K562 (cell line): ENCODE data around the gene PRDX3. TPM values are rescaled to one million over a fixed set of nuclear protein-coding genes. Genes with fewer than 3 reads are reported as not detected.

Experiments used
- ATAC-seq: fragments of 200-7000 bp; cut with Tn5 transposase; 3 replicates; pipeline ENCODE4 v1.9.1; 2020; ENCODE audit warnings: moderate library complexity
- BruUV-seq: library from RNA; stranded (reverse); fragments of 400-500 nt; replicated peaks from 2 replicates; lab custom pipeline; 2021; lab: Mats Ljungman, UMichigan
- CTCF ChIA-PET: fragments of 300-600 bp; formaldehyde crosslinking; extraction: SDS; loops from one replicate; lab custom pipeline; 2021; ENCODE audit warnings: low intra/inter-chr PET ratio; lab: Yijun Ruan, JAX
- POLR2A ChIA-PET: fragments of 300-600, 350-650 bp; sonication (Branson Sonifier 250); formaldehyde crosslinking; extraction: SDS; loops from one replicate; lab custom pipeline; 2021; ENCODE audit warnings: antibody characterized with exemption, inconsistent platforms; lab: Yijun Ruan, JAX
- DNase-seq, 4 experiments: peaks; one replicate each; pipeline versions ENCODE4 v3.0.0 to v3.0.0-alpha.2; 2011 to 2018; ENCODE audit warnings: low spot score in 3 of 4, mixed read lengths in 3 of 4; ENCODE audit errors: extremely low read depth in 1 of 4
- FAIRE-seq: peaks from 2 replicates; lab custom pipeline; 2011; peaks lifted over from hg19 to GRCh38; lab: Jason Lieb, UNC
- H2AFZ ChIP-seq: 2 replicates; pipeline ENCODE4 v1.6.0; 2011; ENCODE audit warnings: low read depth, low read length, control low read depth, inconsistent platforms
- H3K27ac ChIP-seq: fragments of 200-600 bp; 3 replicates; pipeline ENCODE4 v1.8.0; 2011; ENCODE audit warnings: low read depth, mild to moderate bottlenecking, control low read depth, inconsistent platforms, low read length, moderate library complexity, mixed read lengths; ENCODE audit errors: extremely low read depth
- H3K27me3 ChIP-seq, 2 experiments: fragments of 300-600 bp in 1 of 2; 2 replicates in 1 of 2; 3 replicates in 1 of 2; pipeline versions ENCODE4 v1.6.0 to v1.8.0; 2011; ENCODE audit warnings: inconsistent platforms in 2 of 2, low read length in 2 of 2, mild to moderate bottlenecking in 1 of 2, mixed read lengths in 1 of 2, moderate library complexity in 1 of 2; ENCODE audit not compliant: control insufficient read depth in 2 of 2, insufficient read depth in 2 of 2
- H3K36me3 ChIP-seq: fragments of 300-600 bp; 3 replicates; pipeline ENCODE4 v1.8.0; 2011; ENCODE audit warnings: mild to moderate bottlenecking, low read length, inconsistent platforms; ENCODE audit not compliant: control insufficient read depth, insufficient read depth
- H3K4me1 ChIP-seq, 2 experiments: fragments of 200-600 bp in 1 of 2; replicated peaks in 1 of 2; 2 replicates in 1 of 2; 3 replicates in 1 of 2; pipeline versions ENCODE4 v1.5.1 to v1.8.0; 2011; ENCODE audit warnings: inconsistent platforms in 2 of 2, low read length in 2 of 2, mild to moderate bottlenecking in 1 of 2, mixed read lengths in 1 of 2, moderate library complexity in 1 of 2; ENCODE audit not compliant: control insufficient read depth in 2 of 2, insufficient read depth in 2 of 2
- H3K4me2 ChIP-seq: 2 replicates; pipeline ENCODE4 v1.6.1; 2011; ENCODE audit warnings: low read length, control low read depth, inconsistent platforms, mixed read lengths; ENCODE audit not compliant: insufficient read depth
- H3K4me3 ChIP-seq: fragments of 200-600 bp; sonication (generic), shearing (Covaris generic); 2 replicates; pipeline ENCODE4 v1.5.1; 2016; ENCODE audit warnings: control low read depth, inconsistent platforms
- H3K79me2 ChIP-seq: fragments of 200-600 bp; 3 replicates; pipeline ENCODE4 v1.8.0; 2011; ENCODE audit warnings: low read length, inconsistent platforms; ENCODE audit not compliant: control insufficient read depth, insufficient read depth
- H3K9ac ChIP-seq, 2 experiments: 2 replicates each; pipeline versions ENCODE4 v1.6.0 to v1.6.1; 2011; ENCODE audit warnings: low read depth in 2 of 2, low read length in 2 of 2, control low read depth in 1 of 2, inconsistent platforms in 1 of 2, mild to moderate bottlenecking in 1 of 2, mixed read lengths in 1 of 2; ENCODE audit not compliant: insufficient read depth in 1 of 2
- H3K9me1 ChIP-seq: one replicate; pipeline ENCODE4 v1.6.0; 2011; ENCODE audit warnings: inconsistent platforms, mild to moderate bottlenecking, low read length, moderate library complexity; ENCODE audit not compliant: control insufficient read depth, insufficient read depth
- H3K9me3 ChIP-seq: replicated peaks from 2 replicates; pipeline ENCODE4 v1.5.1; 2011; ENCODE audit warnings: low read depth, low read length, inconsistent platforms; ENCODE audit not compliant: control insufficient read depth, insufficient read depth
- H4K20me1 ChIP-seq: replicated peaks from 2 replicates; pipeline ENCODE4 v1.6.1; 2011; ENCODE audit warnings: low read length, inconsistent platforms, mixed read lengths; ENCODE audit not compliant: control insufficient read depth, insufficient read depth
- ELF2 ChIP-seq: fragments of 250-450 bp; sonication (Bioruptor Pico); IDR thresholded peaks from 2 replicates; pipeline ENCODE4 v1.5.0; 2021; ENCODE audit warnings: mild to moderate bottlenecking
- OTX1 ChIP-seq: fragments of 450-650 bp; formaldehyde crosslinking; IDR thresholded peaks from 2 replicates; pipeline ENCODE4 v1.4.0; 2022; ENCODE audit warnings: mild to moderate bottlenecking
- POLR2A ChIP-seq: fragments of 450-650 bp; conservative IDR thresholded peaks from 2 replicates; pipeline ENCODE4 v1.6.1; 2016
- ZNF584 ChIP-seq: fragments of 200-800 bp; sonication (Bioruptor generic); IDR thresholded peaks from 2 replicates; pipeline ENCODE4 v1.6.1; 2016; ENCODE audit warnings: low read depth, mild to moderate bottlenecking, missing genetic modification characterization, missing compliant biosample characterization
- ZNF644 ChIP-seq: fragments of 200-800 bp; sonication (Bioruptor generic); IDR thresholded peaks from 2 replicates; pipeline ENCODE4 v1.6.1; 2016; ENCODE audit warnings: low read depth, missing genetic modification characterization, missing compliant biosample characterization
- whole genome bisulfite sequencing: fragments of 100-300 bp; shearing (Covaris generic); methylation state at CpG from one replicate; pipeline ENCODE4 v1.1.6; 2016; ENCODE audit warnings: low coverage, mixed read lengths; ENCODE audit not compliant: insufficient coverage; ENCODE audit errors: missing lambda C conversion rate; 5-methylcytosine and 5-hydroxymethylcytosine counted together
- in situ Hi-C: fragments of 300-500 bp; cut with MboI; formaldehyde crosslinking; loops from 4 replicates; pipeline ENCODE4 v1.15.0; 2018; ENCODE audit warnings: inconsistent platforms, mixed read lengths
- intact Hi-C: fragments of 100-400 bp; cut with micrococcal nuclease; formaldehyde crosslinking; loops from 2 replicates; pipeline ENCODE4 v1.14.2; 2022
- polyA plus RNA-seq, 8 experiments: library from polyadenylated mRNA; depleted of rRNA in 4 of 8; stranded (reverse) in 5 of 8; unstranded in 3 of 8; fragments of >200 nt; fragmentation: Nextera tagmentation in 2 of 8; fragmentation: Illumina TruSeq in 1 of 8; extraction: Ambion mirVana in 2 of 8; extraction: Trizol in 1 of 8; gene quantifications; 2 replicates each; pipeline versions ENCODE4 v1.2.1 to v1.2.3, GENCODE V29; 2011 to 2014; ENCODE audit warnings: inconsistent platforms in 1 of 8, missing spikeins in 1 of 8
- total RNA-seq, 7 experiments: library from RNA; depleted of rRNA in 6 of 7; stranded (reverse); fragments of >200 nt in 6 of 7; fragmentation: Illumina TruSeq in 2 of 7; extraction: Trizol in 2 of 7; gene quantifications; 2 replicates each; pipeline versions ENCODE4 v1.2.1 to v1.2.3, GENCODE V29; 2011 to 2021; ENCODE audit warnings: low replicate concordance in 1 of 7
- TF ChIP-seq, protein P1 (sequence below): IDR thresholded peaks from 2 replicates; pipeline ENCODE4 v1.6.1; 2011; ENCODE audit not compliant: insufficient read length; ENCODE audit errors: extremely low read depth

The PRDX3 gene
- total and polyA plus RNA-seq, 9 of the 15 experiments (the other 6 are each of a cell fraction or from before 2014, with no cell fraction given), result 122 to 994 (median 173) TPM

DNA sequence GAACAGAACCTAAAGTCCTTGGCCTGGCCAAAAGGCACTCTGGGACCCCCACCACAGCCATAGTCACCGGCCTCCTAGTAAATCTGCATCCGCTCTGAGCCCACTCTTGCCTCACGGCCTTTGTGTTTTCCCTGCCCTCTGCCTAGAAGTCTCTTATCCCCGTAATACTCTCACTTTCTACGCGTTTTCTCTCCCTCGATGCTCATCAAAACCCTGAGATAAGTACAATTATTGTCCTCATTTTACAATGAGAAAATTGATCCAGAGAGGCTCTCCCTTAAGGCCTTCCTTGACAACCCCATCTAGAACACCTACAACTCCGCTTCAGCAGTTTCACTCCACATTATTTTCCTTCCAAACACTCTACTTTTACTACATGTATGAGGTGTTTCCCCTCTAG lies 11.6 kb downstream of the PRDX3 start:
- Histone ChIP-seq H3K4me3 (no peak overlapping the region), H2AFZ (no peak overlapping the region), H3K9me1 (no peaks in the 10 kb centered on the region), H3K36me3 (peaks cover 55% of the 10 kb centered on the region), H3K79me2 (peaks cover 42% of the 10 kb centered on the region), H3K27me3 (no peaks in the 10 kb centered on the region), H3K4me1 (peaks cover 34 to 38% of the 10 kb centered on the region in 2 experiments), H3K9me3 (no peaks in the 10 kb centered on the region), H3K27ac (peak overlapping the region; percentile 97), H3K9ac (peak overlapping the region in 1 of 2 experiments; percentile 95; a peak in 2 of 4 replicates), H4K20me1 (no peaks in the 10 kb centered on the region), H3K4me2 (no peak overlapping the region; the same call in 1 of the 2 replicates)
- FAIRE-seq (no peak), DNase-seq (no peak), ATAC-seq (no peak)
- ChIA-PET POLR2A (no interaction called here), CTCF (no interaction called here)
- 74% methylated on average over 8 of the region's 8 CpGs for WGBS
- in situ Hi-C loops (no loop called here), intact Hi-C loops (no loop called here)
- no peak for TF ChIP-seq ZNF584 (CRISPR knock-in tag)
- TF ChIP-seq OTX1 (CRISPR knock-in tag), result no peak
- TF ChIP-seq ZNF644 (tag), result no peak
- TF ChIP-seq, protein P1, sequence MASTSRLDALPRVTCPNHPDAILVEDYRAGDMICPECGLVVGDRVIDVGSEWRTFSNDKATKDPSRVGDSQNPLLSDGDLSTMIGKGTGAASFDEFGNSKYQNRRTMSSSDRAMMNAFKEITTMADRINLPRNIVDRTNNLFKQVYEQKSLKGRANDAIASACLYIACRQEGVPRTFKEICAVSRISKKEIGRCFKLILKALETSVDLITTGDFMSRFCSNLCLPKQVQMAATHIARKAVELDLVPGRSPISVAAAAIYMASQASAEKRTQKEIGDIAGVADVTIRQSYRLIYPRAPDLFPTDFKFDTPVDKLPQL, result no peak
- no peak for TF ChIP-seq ELF2
- TF ChIP-seq POLR2A, result 0 out of 2 replicates have a peak, but pooled peaks have one; percentile 45
- no TSS peak for BruUV-seq
